ENCODE results near the gene OPRD1. TPM values are rescaled to one million over a fixed set of nuclear protein-coding genes. Genes with fewer than 3 reads are reported as not detected.
"Not testable (repeated sequence)": the region's sequence is repeated elsewhere in the genome, so short reads cannot be mapped to it uniquely, and the experiment has no call there.

Gene OPRD1
- total and polyA plus RNA-seq, 2 of the 4 experiments (the other 2 are of a cell fraction), result under 0.01 TPM; not detected in 1

DNA sequence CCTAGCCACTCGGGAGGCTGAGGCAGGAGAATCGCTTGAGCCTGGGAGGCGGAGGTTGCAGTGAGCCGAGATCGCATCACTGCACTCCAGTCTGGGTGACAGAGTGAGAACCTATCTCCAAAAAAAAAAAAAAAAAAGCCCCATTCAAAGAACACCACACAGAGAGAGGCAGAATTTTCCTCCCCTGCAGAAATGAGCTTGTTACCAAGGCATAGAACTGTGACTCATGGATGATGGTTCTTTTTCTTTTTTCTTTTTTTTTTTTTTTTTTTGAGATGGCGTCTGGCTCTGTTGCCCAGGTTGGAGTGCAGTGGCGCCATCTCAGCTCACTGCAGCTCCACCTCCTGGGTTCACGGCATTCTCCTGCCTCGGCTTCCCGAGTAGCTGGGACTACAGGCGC lies 12.1 kb downstream of the OPRD1 start:
- H3K23ac ChIP-seq (ENCODE audit: low read depth, low read length); H3K4ac ChIP-seq (ENCODE audit: low read depth, low read length); H3K4me1 ChIP-seq (ENCODE audit: control insufficient read depth, insufficient read depth, low read length); H3K4me3 ChIP-seq (ENCODE audit: insufficient read depth, low read depth, low read length); H3K14ac ChIP-seq (replicated peaks; ENCODE audit: low read depth, low read length); H3K79me1 ChIP-seq (ENCODE audit: low read depth in 1 of 2, low read length in 2 of 2); BruUV-seq (replicated peaks); intact Hi-C loops (cut with micrococcal nuclease); H2BK20ac ChIP-seq (ENCODE audit: low read depth, low read length); H2AK9ac ChIP-seq (replicated peaks; ENCODE audit: low read depth, low read length, poor library complexity); H3K27ac ChIP-seq (ENCODE audit: insufficient read depth, low read length); H3K18ac ChIP-seq (ENCODE audit: low read depth, low read length); H4K8ac ChIP-seq (ENCODE audit: low read depth in 2 of 2, low read length in 2 of 2); in situ Hi-C loops (cut with MboI; ENCODE audit: low sequenced_read_pairs); H2BK5ac ChIP-seq (ENCODE audit: low read depth, low read length, poor library complexity, severe bottlenecking); H4K20me1 ChIP-seq (ENCODE audit: insufficient read depth, low read length); H3K9me3 ChIP-seq (ENCODE audit: control insufficient read depth, insufficient read depth, low read length); H2BK120ac ChIP-seq (ENCODE audit: low read depth, low read length); H4K5ac ChIP-seq (ENCODE audit: low read depth, low read length); H3K9ac ChIP-seq (ENCODE audit: low read depth, low read length); H3K36me3 ChIP-seq (ENCODE audit: control insufficient read depth, insufficient read depth, low read length); H2AFZ ChIP-seq (replicated peaks; ENCODE audit: low read length, poor library complexity); H4K91ac ChIP-seq (ENCODE audit: insufficient read depth, low read depth, low read length); H3K9me1 ChIP-seq (ENCODE audit: insufficient read depth, low read length); dilution Hi-C loops (cut with HindIII; ENCODE audit: low sequenced_read_pairs, unreplicated experiment); H3K4me2 ChIP-seq (ENCODE audit: low read depth, low read length); H2AK5ac ChIP-seq (ENCODE audit: low read depth, low read length); H3K56ac ChIP-seq (ENCODE audit: extremely low read depth, insufficient read depth, low read length); H2BK15ac ChIP-seq (ENCODE audit: low read depth, low read length); ATAC-seq (ENCODE audit: low read depth): not testable (repeated sequence)
- POLR2A ChIA-PET (ENCODE audit: unreplicated experiment), result interaction anchor here (0.6 kb wide), 1 partner anchor 10 kb away, joined by 9 read pairs; no protein-coding TSS in a partner anchor
- no CpG with 5 or more reads among the region's 11 CpGs for WGBS, 2 experiments (ENCODE audit: extremely low coverage in 2 of 2, insufficient read length in 1 of 2)
- DNase-seq, result peak; percentile 23
- peaks cover 12% of the 10 kb centered on the region for H3K27me3 ChIP-seq (ENCODE audit: control insufficient read depth, insufficient read depth, low read length)
- CTCF ChIA-PET, result interaction anchor here (0.6 to 1.0 kb wide), 2 partner anchors 53 to 382 kb away, joined by 3 read pairs; no protein-coding TSS in a partner anchor

DNA sequence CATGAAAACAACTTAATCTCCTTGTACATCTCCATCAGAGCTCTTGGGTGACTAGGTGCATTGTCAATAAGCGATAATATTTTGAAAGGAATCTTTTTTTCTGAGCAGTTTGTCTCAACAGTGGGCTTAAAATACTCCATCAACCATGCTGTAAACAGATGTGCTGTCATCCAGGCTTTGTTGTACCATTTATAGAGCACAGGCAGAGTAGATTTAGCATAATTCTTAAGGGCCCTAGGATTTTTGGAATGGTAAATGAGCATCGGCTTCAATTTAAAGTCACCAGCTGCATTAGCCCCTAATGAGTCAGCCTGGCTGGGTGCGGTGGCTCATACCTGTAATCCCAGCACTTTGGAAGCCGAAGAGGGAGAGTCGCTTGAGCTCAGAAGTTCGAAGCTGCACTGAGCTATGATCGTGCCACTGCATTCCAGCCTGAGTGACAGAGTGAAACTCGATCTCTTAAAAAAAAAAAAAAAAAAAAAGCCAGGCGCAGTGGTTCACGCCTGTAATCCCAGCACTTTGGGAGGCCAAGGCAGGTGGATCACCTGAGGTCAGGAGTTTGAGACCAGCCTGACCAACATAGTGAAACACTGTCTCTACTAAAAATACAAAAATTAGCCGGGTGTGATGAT lies 16.4 kb downstream of the OPRD1 start:
- DNase-seq; H3K14ac ChIP-seq (replicated peaks; ENCODE audit: low read depth, low read length); ATAC-seq (ENCODE audit: low read depth); H2AK9ac ChIP-seq (replicated peaks; ENCODE audit: low read depth, low read length, poor library complexity); H3K9ac ChIP-seq (ENCODE audit: low read depth, low read length); H2BK5ac ChIP-seq (ENCODE audit: low read depth, low read length, poor library complexity, severe bottlenecking); H3K27ac ChIP-seq (ENCODE audit: insufficient read depth, low read length); H2BK15ac ChIP-seq (ENCODE audit: low read depth, low read length); H2AK5ac ChIP-seq (ENCODE audit: low read depth, low read length); H4K20me1 ChIP-seq (ENCODE audit: insufficient read depth, low read length); H3K4ac ChIP-seq (ENCODE audit: low read depth, low read length); H3K56ac ChIP-seq (ENCODE audit: extremely low read depth, insufficient read depth, low read length); H3K4me1 ChIP-seq (ENCODE audit: control insufficient read depth, insufficient read depth, low read length); H2BK20ac ChIP-seq (ENCODE audit: low read depth, low read length); H3K4me3 ChIP-seq (ENCODE audit: insufficient read depth, low read depth, low read length); H3K23ac ChIP-seq (ENCODE audit: low read depth, low read length); H4K8ac ChIP-seq (ENCODE audit: low read depth in 2 of 2, low read length in 2 of 2); H3K9me1 ChIP-seq (ENCODE audit: insufficient read depth, low read length); H3K4me2 ChIP-seq (ENCODE audit: low read depth, low read length); intact Hi-C loops (cut with micrococcal nuclease); H4K5ac ChIP-seq (ENCODE audit: low read depth, low read length); H3K18ac ChIP-seq (ENCODE audit: low read depth, low read length); H3K79me1 ChIP-seq (ENCODE audit: low read depth in 1 of 2, low read length in 2 of 2); H2AFZ ChIP-seq (replicated peaks; ENCODE audit: low read length, poor library complexity); H3K9me3 ChIP-seq (ENCODE audit: control insufficient read depth, insufficient read depth, low read length); H4K91ac ChIP-seq (ENCODE audit: insufficient read depth, low read depth, low read length); H2BK120ac ChIP-seq (ENCODE audit: low read depth, low read length); BruUV-seq (replicated peaks); H3K36me3 ChIP-seq (ENCODE audit: control insufficient read depth, insufficient read depth, low read length); H3K27me3 ChIP-seq (ENCODE audit: control insufficient read depth, insufficient read depth, low read length); in situ Hi-C loops (cut with MboI; ENCODE audit: low sequenced_read_pairs); dilution Hi-C loops (cut with HindIII; ENCODE audit: low sequenced_read_pairs, unreplicated experiment): not testable (repeated sequence)
- POLR2A ChIA-PET (ENCODE audit: unreplicated experiment), result interaction anchor here (0.5 kb wide), 1 partner anchor 159 kb away, joined by 12 read pairs; no protein-coding TSS in a partner anchor
- WGBS, 2 experiments (ENCODE audit: extremely low coverage in 2 of 2, insufficient read length in 1 of 2), result 74% methylated on average over 3 of the region's 11 CpGs; no CpG with 5 or more reads in 1 of the 2 experiments
- CTCF ChIA-PET, result interaction anchor here (0.6 to 1.4 kb wide), 3 partner anchors 48 to 1929 kb away, joined by 3 read pairs; partner anchors contain the start of gene LAPTM5
